Osteoblast (primary cell): ENCODE results near the gene ZNHIT6. TPM values are rescaled to one million over a fixed set of nuclear protein-coding genes. Genes with fewer than 3 reads are reported as not detected.

ENCODE experiments used
- DNase-seq: peaks from one replicate; pipeline ENCODE4 v3.0.0; 2011; ENCODE audit warnings: low spot score, mixed read lengths; ENCODE audit not compliant: insufficient read length; ENCODE audit errors: missing footprints
- H2AFZ ChIP-seq: 2 replicates; pipeline ENCODE4 v1.6.0; 2011; ENCODE audit warnings: mild to moderate bottlenecking, low read length
- H3K27ac ChIP-seq: 2 replicates; pipeline ENCODE4 v1.5.1; 2011; ENCODE audit warnings: mild to moderate bottlenecking, low read depth, low read length, moderate library complexity
- H3K27me3 ChIP-seq: 2 replicates; pipeline ENCODE4 v1.6.0; 2012; ENCODE audit warnings: mild to moderate bottlenecking, control low read depth, inconsistent platforms, low read length, moderate library complexity; ENCODE audit not compliant: insufficient read depth
- H3K36me3 ChIP-seq: 2 replicates; pipeline ENCODE4 v1.5.1; 2011; ENCODE audit warnings: mild to moderate bottlenecking, low read length, control low read depth, moderate library complexity; ENCODE audit not compliant: insufficient read depth
- H3K4me1 ChIP-seq: 2 replicates; pipeline ENCODE4 v1.5.1; 2011; ENCODE audit warnings: mild to moderate bottlenecking, low read length, control low read depth, moderate library complexity; ENCODE audit not compliant: insufficient read depth
- H3K4me2 ChIP-seq: 2 replicates; pipeline ENCODE4 v1.6.0; 2011; ENCODE audit warnings: mild to moderate bottlenecking, low read length; ENCODE audit not compliant: insufficient read depth
- H3K4me3 ChIP-seq: fragments of 200-600 bp; sonication (generic); 3 replicates; pipeline ENCODE4 v1.5.1; 2012; ENCODE audit warnings: mild to moderate bottlenecking, low read length, inconsistent platforms; ENCODE audit not compliant: insufficient read depth
- H3K79me2 ChIP-seq: 2 replicates; pipeline ENCODE4 v1.6.0; 2012; ENCODE audit warnings: mild to moderate bottlenecking, low read length, control low read depth, inconsistent platforms; ENCODE audit not compliant: insufficient read depth
- H3K9me3 ChIP-seq: 2 replicates; pipeline ENCODE4 v1.5.1; 2011; ENCODE audit warnings: low read depth, low read length, control low read depth
- H4K20me1 ChIP-seq: 2 replicates; pipeline ENCODE4 v1.6.0; 2012; ENCODE audit warnings: mild to moderate bottlenecking, low read length, control low read depth; ENCODE audit not compliant: insufficient read depth
- CTCF ChIP-seq: IDR thresholded peaks from 2 replicates; pipeline ENCODE4 v1.5.1; 2011; ENCODE audit warnings: mild to moderate bottlenecking, low read depth, low read length, moderate library complexity; ENCODE audit errors: extremely low read depth
- total RNA-seq: library from RNA; depleted of rRNA; stranded (reverse); fragments of >200 nt; gene quantifications from 2 replicates; pipeline ENCODE4 v1.2.3, GENCODE V29; 2012

ZNHIT6 gene
- total RNA-seq: 13.4 and 14.4 TPM in 2 replicates

- DNase-seq: peak; percentile 75
- peak within 1 kb of the TSS; percentile 76 for H3K27ac ChIP-seq
- peaks cover 11% of the 10 kb centered on the region for H3K4me1 ChIP-seq
- no peaks in the 10 kb centered on the region for H3K9me3 ChIP-seq
- H4K20me1 ChIP-seq: peaks cover 5% of the 10 kb centered on the region
- H3K4me2 ChIP-seq: peak within 1 kb of the TSS; percentile 94
- H2AFZ ChIP-seq: peak within 1 kb of the TSS; percentile 98
- no peaks in the 10 kb centered on the region for H3K27me3 ChIP-seq
- peak within 1 kb of the TSS; percentile 85 for H3K4me3 ChIP-seq
- H3K79me2 ChIP-seq: peaks cover 48% of the 10 kb centered on the region
- H3K36me3 ChIP-seq: peaks cover 23% of the 10 kb centered on the region
- TF ChIP-seq CTCF: peak; percentile 45
Measured at GRCh38 chr1:85707990-85708828, at the start of gene ZNHIT6. Gene ZNHIT6, minus strand, starts transcription at chr1:85708433. Its CDS starts 149 bp downstream, at chr1:85708284.

- H3K9me3 ChIP-seq: no peaks in the 10 kb centered on the region
- H4K20me1 ChIP-seq: no peaks in the 10 kb centered on the region
- H3K36me3 ChIP-seq: no peaks in the 10 kb centered on the region
- no peak for DNase-seq
- H3K79me2 ChIP-seq: no peaks in the 10 kb centered on the region
- H2AFZ ChIP-seq: no peak overlapping the region
- TF ChIP-seq CTCF: no peak
- H3K4me2 ChIP-seq: no peak overlapping the region
- no peaks in the 10 kb centered on the region for H3K4me1 ChIP-seq
- no peak overlapping the region for H3K4me3 ChIP-seq
- H3K27me3 ChIP-seq: no peaks in the 10 kb centered on the region
- H3K27ac ChIP-seq: no peak overlapping the region
Measured at GRCh38 chr1:85756864-85757263, 48.6 kb upstream of the ZNHIT6 start.

GRCh38 chr1:85748120-85748519, 39.9 kb upstream of the ZNHIT6 start:
- Histone ChIP-seq H3K4me3 (no peak overlapping the region), H3K4me1 (no peaks in the 10 kb centered on the region), H3K27ac (no peak overlapping the region)

More at GRCh38 chr1:85748120-85748519, 39.9 kb upstream of the ZNHIT6 start:
- peak; percentile 13 for DNase-seq
- Histone ChIP-seq H3K36me3 (no peaks in the 10 kb centered on the region), H3K79me2 (no peaks in the 10 kb centered on the region), H2AFZ (no peak overlapping the region), H3K9me3 (no peaks in the 10 kb centered on the region), H3K27me3 (no peaks in the 10 kb centered on the region), H4K20me1 (no peaks in the 10 kb centered on the region), H3K4me2 (no peak overlapping the region)
- no peak for TF ChIP-seq CTCF
